Suprapubic skin (tissue), 3 donors: ENCODE measurements around the gene RILPL1.

Experiments used
- CTCF ChIP-seq, 2 donors: fragments of 200-600 bp in 1 of 2; fragments of 450-650 bp in 1 of 2; sonication (generic) in 1 of 2; IDR thresholded peaks; one replicate each; pipeline ENCODE4 v1.5.1; 2016 to 2019; ENCODE audit warnings: antibody characterized with exemption in 2 of 2, mild to moderate bottlenecking in 1 of 2, moderate library complexity in 1 of 2
- POLR2AphosphoS5 ChIP-seq, 3 donors: sonication (generic); formaldehyde crosslinking; IDR thresholded peaks; one replicate each; pipeline ENCODE4 v1.6.1; 2017; ENCODE audit warnings: antibody characterized with exemption in 3 of 3

- TF ChIP-seq CTCF (IDR thresholded peaks at IDR 0.05) (no peak), POLR2AphosphoS5 (IDR thresholded peaks at IDR 0.05) (no peak)
Observed at GRCh38 chr12:123491056-123491455, 42.5 kb downstream of the RILPL1 start.
